Fibroblast of upper back skin (primary cell): Measurements from ENCODE around the gene MLLT1.
A peak's percentile ranks its signal among the peaks of the same experiment; 100 is the strongest.

ENCODE experiments used
- DNase-seq: peaks from one replicate; pipeline ENCODE4 v3.0.0-alpha.2; 2013

The MLLT1 gene

GRCh38 chr19:6204866-6205723 is 74.7 kb downstream of the MLLT1 start:
- no peak for DNase-seq

GRCh38 chr19:6204212-6204611 is 75.6 kb downstream of the MLLT1 start:
- peak; percentile 20 for DNase-seq

GRCh38 chr19:6199240-6199994 is 80.4 kb downstream of the MLLT1 start:
- peak; percentile 99 for DNase-seq

GRCh38 chr19:6198896-6199239 is 80.9 kb downstream of the MLLT1 start:
- no peak for DNase-seq

- DNase-seq: no peak
Observed at GRCh38 chr19:6196361-6196760, 83.4 kb downstream of the MLLT1 start.

GRCh38 chr19:6188811-6189210 is 91.0 kb downstream of the MLLT1 start:
- DNase-seq: no peak

- DNase-seq: no peak
Observed at GRCh38 chr19:6187374-6187773, 92.4 kb downstream of the MLLT1 start.

GRCh38 chr19:6185835-6186834 is 93.6 kb downstream of the MLLT1 start:
- DNase-seq: no peak

- no peak for DNase-seq
Observed at GRCh38 chr19:6185093-6185834, 94.5 kb downstream of the MLLT1 start.

GRCh38 chr19:6181119-6181518 is 98.7 kb downstream of the MLLT1 start:
- no peak for DNase-seq

GRCh38 chr19:6173190-6173589 is 106.6 kb downstream of the MLLT1 start:
- no peak for DNase-seq

- no peak for DNase-seq
Observed at GRCh38 chr19:6172074-6172863, 107.5 kb downstream of the MLLT1 start.

GRCh38 chr19:6167115-6167514 is 112.7 kb downstream of the MLLT1 start:
- no peak for DNase-seq

- no peak for DNase-seq
Observed at GRCh38 chr19:6164906-6165531, 114.8 kb downstream of the MLLT1 start.

GRCh38 chr19:6161271-6161850 is 118.4 kb downstream of the MLLT1 start:
- no peak for DNase-seq
